PC-3 (cell line): ENCODE results near the gene ATL1.

ENCODE experiments used
- CTCF ChIP-seq: fragments of 300-600 bp; sonication (generic); conservative IDR thresholded peaks from 2 replicates; pipeline ENCODE4 v1.5.1; 2017; ENCODE audit warnings: antibody characterized with exemption, low read depth, mild to moderate bottlenecking, low read length
- EZH2 ChIP-seq: fragments of 300-600 bp; sonication (generic); IDR thresholded peaks from one replicate; pipeline ENCODE4 v1.6.1; 2017; ENCODE audit warnings: antibody characterized with exemption, mild to moderate bottlenecking, low read length; ENCODE audit not compliant: unreplicated experiment
- EZH2phosphoT487 ChIP-seq: fragments of 300-600 bp; sonication (generic); IDR thresholded peaks from 2 replicates; pipeline ENCODE4 v1.6.1; 2018; ENCODE audit warnings: mild to moderate bottlenecking, antibody characterized with exemption, low read length, borderline replicate concordance

- TF ChIP-seq CTCF = no peak
- no peak for TF ChIP-seq EZH2
- no peak for TF ChIP-seq EZH2phosphoT487
These were observed 71.5 kb downstream of the ATL1 start for GRCh38 chr14:50631408-50631821.
